Neural progenitor cell (in vitro differentiated cells): Measurements from ENCODE around the gene SHPK. TPM values are rescaled to one million over a fixed set of nuclear protein-coding genes. Genes with fewer than 3 reads are reported as not detected.

Source experiments
- DNase-seq: peaks from one replicate; pipeline ENCODE4 v3.0.0-alpha.2; 2016; ENCODE audit warnings: low spot score
- H2AFZ ChIP-seq: fragments of 200-600 bp; sonication (generic); replicated peaks from 2 replicates; pipeline ENCODE4 v1.6.1; 2016; ENCODE audit warnings: antibody characterized with exemption
- H3F3A ChIP-seq: fragments of 200-600 bp; sonication (generic); 2 replicates; pipeline ENCODE4 v1.6.1; 2016; ENCODE audit warnings: antibody characterized with exemption, low read depth
- H3K27ac ChIP-seq: fragments of 200-600 bp; sonication (generic); 2 replicates; pipeline ENCODE4 v1.5.1; 2016; ENCODE audit warnings: mild to moderate bottlenecking
- H3K27me3 ChIP-seq: fragments of 200-600 bp; sonication (generic); 2 replicates; pipeline ENCODE4 v1.6.1; 2016; ENCODE audit warnings: mild to moderate bottlenecking, moderate library complexity
- H3K36me3 ChIP-seq: fragments of 200-600 bp; sonication (generic); 2 replicates; pipeline ENCODE4 v1.5.1; 2016
- H3K4me1 ChIP-seq: fragments of 200-600 bp; sonication (generic); 2 replicates; pipeline ENCODE4 v1.6.1; 2016; ENCODE audit warnings: mixed run types
- H3K4me2 ChIP-seq: fragments of 200-600 bp; sonication (generic); 2 replicates; pipeline ENCODE4 v1.6.1; 2016
- H3K4me3 ChIP-seq: fragments of 200-600 bp; sonication (generic); 2 replicates; pipeline ENCODE4 v1.5.1; 2016
- H3K79me2 ChIP-seq: fragments of 200-600 bp; sonication (generic); 2 replicates; pipeline ENCODE4 v1.6.1; 2016; ENCODE audit warnings: low read depth
- H3K9ac ChIP-seq: fragments of 200-600 bp; sonication (generic); 2 replicates; pipeline ENCODE4 v1.6.1; 2016
- H3K9me3 ChIP-seq: fragments of 200-600 bp; sonication (generic); 2 replicates; pipeline ENCODE4 v1.5.1; 2016; ENCODE audit warnings: low read depth
- H4K20me1 ChIP-seq: fragments of 200-600 bp; sonication (generic); 2 replicates; pipeline ENCODE4 v1.6.1; 2016; ENCODE audit warnings: low read depth
- H3K27ac Mint-ChIP-seq: 3 replicates; pipeline ENCODE4 v1.8.0; 2021; ENCODE audit warnings: mixed read lengths
- H3K27me3 Mint-ChIP-seq: 2 replicates; pipeline ENCODE4 v1.8.0; 2022; ENCODE audit warnings: low read depth, mild to moderate bottlenecking, inconsistent platforms, moderate library complexity, mixed read lengths; ENCODE audit not compliant: insufficient read depth
- H3K36me3 Mint-ChIP-seq: 3 replicates; pipeline ENCODE4 v1.8.0; 2021; ENCODE audit warnings: mixed read lengths
- H3K4me1 Mint-ChIP-seq: 3 replicates; pipeline ENCODE4 v1.8.0; 2021; ENCODE audit warnings: mixed read lengths
- H3K4me3 Mint-ChIP-seq: 3 replicates; pipeline ENCODE4 v1.8.0; 2021; ENCODE audit warnings: mild to moderate bottlenecking, moderate library complexity, mixed read lengths
- H3K9me3 Mint-ChIP-seq: 3 replicates; pipeline ENCODE4 v1.8.0; 2020; ENCODE audit warnings: mixed read lengths
- EZH2 ChIP-seq: fragments of 200-600 bp; sonication (generic); IDR thresholded peaks from 2 replicates; pipeline ENCODE4 v1.6.1; 2017; ENCODE audit warnings: antibody characterized with exemption, mild to moderate bottlenecking, moderate library complexity
- EZH2phosphoT487 ChIP-seq: fragments of 200-600 bp; sonication (generic); IDR thresholded peaks from 2 replicates; pipeline ENCODE4 v1.6.1; 2017; ENCODE audit warnings: antibody characterized with exemption
- total RNA-seq: library from RNA; depleted of rRNA; stranded (reverse); fragments of >200 nt; gene quantifications from 2 replicates; pipeline ENCODE4 v1.2.3, GENCODE V29; 2015; ENCODE audit warnings: low replicate concordance
- TF ChIP-seq, protein P1 (sequence below): fragments of 200-600 bp; sonication (generic); IDR thresholded peaks from 2 replicates; pipeline ENCODE4 v1.5.1; 2017; ENCODE audit warnings: antibody characterized with exemption, mild to moderate bottlenecking

SHPK gene
- total RNA-seq, 1 donor from 2014 or later: 23.4 TPM

- no peak for DNase-seq
- Histone ChIP-seq H3K36me3 (no peaks in the 10 kb centered on the region), H3F3A (no peaks in the 10 kb centered on the region), H3K27me3 (no peaks in the 10 kb centered on the region), H3K9ac (no peak overlapping the region), H3K9me3 (no peaks in the 10 kb centered on the region), H3K79me2 (no peaks in the 10 kb centered on the region), H2AFZ (no peak overlapping the region), H3K4me3 (no peak overlapping the region), H4K20me1 (no peaks in the 10 kb centered on the region), H3K4me2 (no peak overlapping the region), H3K27ac (no peak overlapping the region), H3K4me1 (peaks cover under 1% of the 10 kb centered on the region)
- Mint-ChIP-seq H3K9me3 (no peaks in the 10 kb centered on the region), H3K36me3 (peaks cover 6% of the 10 kb centered on the region), H3K27me3 (no peaks in the 10 kb centered on the region), H3K4me1 (peaks cover 20% of the 10 kb centered on the region), H3K4me3 (no peak overlapping the region), H3K27ac (no peak overlapping the region)
- TF ChIP-seq EZH2 (no peak), EZH2phosphoT487 (no peak)
- TF ChIP-seq, protein P1, sequence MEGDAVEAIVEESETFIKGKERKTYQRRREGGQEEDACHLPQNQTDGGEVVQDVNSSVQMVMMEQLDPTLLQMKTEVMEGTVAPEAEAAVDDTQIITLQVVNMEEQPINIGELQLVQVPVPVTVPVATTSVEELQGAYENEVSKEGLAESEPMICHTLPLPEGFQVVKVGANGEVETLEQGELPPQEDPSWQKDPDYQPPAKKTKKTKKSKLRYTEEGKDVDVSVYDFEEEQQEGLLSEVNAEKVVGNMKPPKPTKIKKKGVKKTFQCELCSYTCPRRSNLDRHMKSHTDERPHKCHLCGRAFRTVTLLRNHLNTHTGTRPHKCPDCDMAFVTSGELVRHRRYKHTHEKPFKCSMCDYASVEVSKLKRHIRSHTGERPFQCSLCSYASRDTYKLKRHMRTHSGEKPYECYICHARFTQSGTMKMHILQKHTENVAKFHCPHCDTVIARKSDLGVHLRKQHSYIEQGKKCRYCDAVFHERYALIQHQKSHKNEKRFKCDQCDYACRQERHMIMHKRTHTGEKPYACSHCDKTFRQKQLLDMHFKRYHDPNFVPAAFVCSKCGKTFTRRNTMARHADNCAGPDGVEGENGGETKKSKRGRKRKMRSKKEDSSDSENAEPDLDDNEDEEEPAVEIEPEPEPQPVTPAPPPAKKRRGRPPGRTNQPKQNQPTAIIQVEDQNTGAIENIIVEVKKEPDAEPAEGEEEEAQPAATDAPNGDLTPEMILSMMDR: no peak
Observed at GRCh38 chr17:3645310-3645709, 9.3 kb upstream of the SHPK start.

- Histone ChIP-seq H3K79me2 (no peaks in the 10 kb centered on the region), H3K27me3 (no peaks in the 10 kb centered on the region)
Observed at GRCh38 chr17:3643889-3644349, 7.9 kb upstream of the SHPK start.

DNA sequence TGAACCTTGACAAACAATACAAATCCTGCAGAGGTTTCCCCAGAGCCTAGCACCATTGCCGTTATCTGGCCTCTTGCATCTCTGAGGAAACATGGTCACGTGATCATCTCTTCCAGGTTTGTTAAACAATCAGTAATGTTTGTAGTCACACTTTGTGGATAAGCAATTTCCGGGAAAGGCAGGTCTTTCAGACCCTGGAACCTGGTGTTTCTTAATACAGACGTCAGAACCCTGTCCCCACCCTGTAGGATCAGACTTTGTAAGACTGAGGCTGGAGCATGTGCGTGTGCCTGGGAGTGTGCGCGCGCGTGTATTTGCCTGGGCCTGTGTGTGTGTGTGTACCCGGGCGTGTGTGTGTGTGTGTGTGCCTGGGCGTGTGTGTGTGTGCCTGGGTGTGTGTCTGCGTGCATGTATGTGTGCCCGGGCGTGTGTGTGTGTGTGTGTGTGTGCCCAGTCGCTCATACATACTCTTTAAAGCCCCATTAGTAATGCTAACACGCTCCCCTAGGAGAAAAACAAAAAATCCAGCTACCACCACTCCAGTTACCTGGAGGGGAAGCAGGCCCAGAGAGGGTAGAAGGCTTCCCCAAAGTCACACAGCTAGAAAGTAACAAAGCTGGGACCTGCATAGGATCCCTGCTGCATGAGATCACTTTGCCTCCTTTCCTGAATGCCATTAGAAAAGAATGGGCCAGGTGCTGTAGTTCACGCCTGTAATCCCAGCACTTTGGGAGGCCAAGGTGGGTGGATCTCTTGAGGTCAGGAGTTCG lies 5.9 kb upstream of the SHPK start:
- Mint-ChIP-seq H3K27me3 (no peaks in the 10 kb centered on the region), H3K4me3 (no peak overlapping the region), H3K9me3 (no peaks in the 10 kb centered on the region), H3K36me3 (peaks cover 1% of the 10 kb centered on the region), H3K27ac (no peak overlapping the region), H3K4me1 (peaks cover 22% of the 10 kb centered on the region)
- peaks cover 3% of the 10 kb centered on the region for H4K20me1 ChIP-seq
- no peak overlapping the region for H3K4me2 ChIP-seq
- H3K27me3 ChIP-seq: no peaks in the 10 kb centered on the region
- DNase-seq: no peak
- H2AFZ ChIP-seq: no peak overlapping the region
- H3K4me3 ChIP-seq: no peak overlapping the region
- H3F3A ChIP-seq: no peaks in the 10 kb centered on the region
- H3K4me1 ChIP-seq: peaks cover 8% of the 10 kb centered on the region
- no peaks in the 10 kb centered on the region for H3K79me2 ChIP-seq
- TF ChIP-seq EZH2 (no peak), EZH2phosphoT487 (no peak)
- TF ChIP-seq, protein P1: no peak
- H3K9me3 ChIP-seq: no peaks in the 10 kb centered on the region
- H3K27ac ChIP-seq: no peak overlapping the region
- no peaks in the 10 kb centered on the region for H3K36me3 ChIP-seq
- H3K9ac ChIP-seq: no peak overlapping the region

More at GRCh38 chr17:3643889-3644349, 7.9 kb upstream of the SHPK start:
- H3K27me3 Mint-ChIP-seq: no peaks in the 10 kb centered on the region
- peaks cover 27% of the 10 kb centered on the region for H3K4me1 Mint-ChIP-seq
- no peaks in the 10 kb centered on the region for H4K20me1 ChIP-seq
- H3K4me3 Mint-ChIP-seq: no peak overlapping the region
- H3K9ac ChIP-seq: no peak overlapping the region
- peaks cover 6% of the 10 kb centered on the region for H3K36me3 Mint-ChIP-seq
- H3K36me3 ChIP-seq: no peaks in the 10 kb centered on the region
- no peak overlapping the region for H3K27ac ChIP-seq
- no peaks in the 10 kb centered on the region for H3F3A ChIP-seq
- H3K9me3 ChIP-seq: no peaks in the 10 kb centered on the region
- TF ChIP-seq EZH2phosphoT487 (no peak), EZH2 (no peak)
- TF ChIP-seq, protein P1: no peak
- no peak overlapping the region for H2AFZ ChIP-seq
- no peaks in the 10 kb centered on the region for H3K9me3 Mint-ChIP-seq
- no peak for DNase-seq
- H3K27ac Mint-ChIP-seq: peak overlapping the region; percentile 61
- peaks cover 8% of the 10 kb centered on the region for H3K4me1 ChIP-seq
- no peak overlapping the region for H3K4me3 ChIP-seq
- no peak overlapping the region for H3K4me2 ChIP-seq
